Urinary bladder (tissue), 4 donors: ENCODE results near the gene LIFR. TPM values are rescaled to one million over a fixed set of nuclear protein-coding genes. Genes with fewer than 3 reads are reported as not detected.

Source experiments
- DNase-seq: peaks from one replicate; pipeline ENCODE4 v3.0.0-alpha.2; 2015; ENCODE audit errors: extremely low spot score
- H3K27ac ChIP-seq: one replicate; pipeline ENCODE4 v1.5.1; 2013; ENCODE audit warnings: low read depth, mild to moderate bottlenecking, moderate library complexity
- H3K36me3 ChIP-seq: one replicate; pipeline ENCODE4 v1.6.1; 2013; ENCODE audit warnings: mild to moderate bottlenecking, moderate library complexity; ENCODE audit not compliant: insufficient read depth
- H3K4me1 ChIP-seq: one replicate; pipeline ENCODE4 v1.6.1; 2013; ENCODE audit warnings: mild to moderate bottlenecking, moderate library complexity; ENCODE audit not compliant: insufficient read depth
- H3K4me3 ChIP-seq: one replicate; pipeline ENCODE4 v1.5.1; 2013; ENCODE audit warnings: low read depth, low read length
- WGBS: extraction: QIAGEN DNeasy Blood & Tissue Kit; methylation state at CpG from one replicate; pipeline ENCODE4 v1.1.7; 2013; 5-methylcytosine and 5-hydroxymethylcytosine counted together
- polyA plus RNA-seq: library from polyadenylated mRNA; stranded (reverse); fragments of 200-250 nt; gene quantifications from one replicate; pipeline ENCODE4 v1.2.3, GENCODE V29; 2013
- total RNA-seq: library from RNA; depleted of rRNA; stranded (reverse); fragments of >200 nt; gene quantifications from one replicate; pipeline ENCODE4 v1.2.3, GENCODE V29; 2014
- donor health status: healthy with polysubstance abuse.
- donor health status: healthy.

LIFR gene
- total and polyA plus RNA-seq, 2 donors, result 25.7 to 190 TPM

DNA sequence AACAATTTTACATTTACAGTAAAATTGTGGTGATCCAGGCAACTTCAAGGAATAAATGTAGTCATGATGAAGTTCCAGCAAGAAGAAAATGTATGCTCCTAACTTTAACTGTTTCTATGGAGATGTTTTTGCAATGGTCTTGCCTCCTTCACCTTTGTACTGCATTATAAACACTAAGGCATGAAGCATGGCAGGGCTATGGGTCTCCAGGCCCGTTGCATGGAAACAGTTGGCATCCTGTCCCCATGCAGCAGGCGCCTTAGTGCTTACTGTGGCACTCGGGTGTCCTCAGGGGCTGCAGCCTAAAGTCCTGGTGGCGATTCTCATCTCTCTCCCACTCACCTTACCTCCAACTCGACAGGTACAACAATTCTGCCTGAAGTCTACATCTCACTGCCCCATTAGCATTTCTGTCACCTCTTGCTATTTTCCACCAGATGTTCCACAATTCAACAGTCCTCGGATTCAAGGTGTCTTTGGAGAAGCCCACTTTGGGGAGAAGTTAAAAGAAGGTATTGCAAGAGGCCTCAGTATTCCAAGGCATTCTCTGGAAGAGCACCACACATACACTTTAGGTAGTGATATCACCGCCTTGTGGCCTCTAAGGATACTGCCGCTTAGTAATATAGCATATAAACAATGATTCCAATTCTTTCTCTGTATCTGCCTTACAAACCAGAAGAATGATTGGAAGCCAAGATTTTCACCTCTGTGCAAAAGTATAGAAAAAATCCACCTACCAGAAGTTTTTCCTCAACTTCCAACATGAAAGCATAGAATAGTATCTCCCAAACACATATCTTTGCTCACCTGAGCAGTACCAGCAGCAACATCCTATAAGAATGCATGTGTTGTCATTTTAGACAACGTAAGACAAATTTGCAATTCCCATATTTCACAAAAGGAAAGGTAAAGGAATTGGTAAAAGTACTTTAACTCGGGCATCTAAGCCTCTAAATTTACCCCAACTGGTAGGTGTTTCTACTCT is 5.1 kb downstream of the LIFR start:
- DNase-seq, result no peak
- Histone ChIP-seq H3K27ac (no peak overlapping the region), H3K4me1 (no peaks in the 10 kb centered on the region), H3K4me3 (no peak overlapping the region), H3K36me3 (no peaks in the 10 kb centered on the region)
- WGBS, result 71% methylated on average over 10 of the region's 10 CpGs

DNA sequence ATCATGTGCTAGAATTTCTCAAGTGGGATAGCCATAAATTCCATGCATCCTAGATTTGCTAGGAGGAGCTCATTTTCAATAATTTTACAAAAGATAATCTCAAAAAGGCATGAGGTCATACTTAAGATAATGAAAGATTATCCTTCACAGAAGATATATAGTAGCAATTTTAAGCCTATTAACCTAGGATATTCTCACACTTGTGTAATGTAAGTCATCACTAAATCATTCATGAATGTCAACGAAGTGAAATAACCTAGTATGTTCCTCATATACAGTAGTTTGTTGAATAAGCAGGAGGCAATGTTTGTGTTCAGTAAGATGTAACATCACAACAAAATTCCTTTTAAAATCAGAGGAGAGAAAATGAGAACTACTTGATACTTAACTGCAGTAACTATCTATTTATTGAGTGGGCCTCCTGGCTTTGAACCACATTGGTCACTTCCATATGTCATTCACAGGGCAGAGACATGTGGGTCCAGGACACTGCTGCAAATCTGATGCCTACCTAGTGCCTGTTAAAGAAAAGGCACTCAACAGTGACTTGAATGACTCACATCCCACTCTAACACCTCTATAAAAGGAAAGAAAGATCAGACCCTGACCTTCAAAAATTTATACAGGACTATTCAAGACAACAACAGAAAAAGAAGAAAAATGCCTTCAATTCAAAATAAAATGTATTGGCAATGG is 8.2 kb downstream of the LIFR start:
- Histone ChIP-seq H3K4me3 (no peak overlapping the region), H3K27ac (no peak overlapping the region), H3K4me1 (no peaks in the 10 kb centered on the region), H3K36me3 (no peaks in the 10 kb centered on the region)
- no peak for DNase-seq
- WGBS, result 41% methylated on average over 1 of the region's 1 CpG

DNA sequence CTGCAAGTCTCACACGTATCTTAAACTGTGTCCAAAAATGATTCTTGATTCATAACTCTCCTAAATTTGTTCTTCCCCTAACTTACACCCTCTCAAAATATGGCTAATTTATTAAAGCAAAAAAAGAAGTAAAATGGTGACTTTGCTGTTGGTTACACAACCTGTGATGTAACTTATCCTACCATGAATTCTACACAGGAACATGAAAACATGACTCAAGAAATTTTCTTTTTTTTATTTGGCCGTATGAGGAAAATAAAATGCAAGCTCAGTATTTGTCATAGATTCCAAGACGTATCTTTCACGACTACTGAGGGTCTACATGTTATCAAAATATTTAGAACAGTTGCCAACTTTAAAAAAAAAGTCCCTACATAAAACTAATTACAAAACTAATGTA is 9.2 kb downstream of the LIFR start:
- no peak overlapping the region for H3K27ac ChIP-seq
- no peak overlapping the region for H3K4me3 ChIP-seq
- WGBS, result 65% methylated on average over 4 of the region's 4 CpGs
- no peaks in the 10 kb centered on the region for H3K36me3 ChIP-seq
- no peaks in the 10 kb centered on the region for H3K4me1 ChIP-seq
- no peak for DNase-seq

DNA sequence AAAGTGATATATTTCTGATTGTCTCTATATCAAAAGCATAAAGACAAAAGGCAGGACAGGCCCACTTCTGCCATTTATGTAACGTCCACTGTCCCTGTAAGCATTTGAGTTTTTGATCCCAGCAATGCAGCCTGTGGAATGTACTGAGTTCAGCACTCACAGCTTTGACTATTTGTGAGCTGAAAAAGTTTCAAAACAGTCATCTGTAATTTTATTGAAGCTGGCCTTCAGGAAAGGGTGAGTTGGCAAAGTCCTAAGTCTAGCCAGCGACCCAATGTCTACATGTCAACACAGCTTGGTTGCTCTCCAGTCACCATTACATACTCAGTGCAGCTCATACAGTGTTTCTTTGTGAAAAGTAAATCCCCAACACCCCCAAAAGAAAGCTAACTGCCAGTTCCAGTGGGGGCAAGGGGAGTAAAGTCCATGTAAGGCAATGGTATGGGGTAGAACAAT is 9.7 kb downstream of the LIFR start:
- no peak for DNase-seq
- H3K36me3 ChIP-seq, result no peaks in the 10 kb centered on the region
- H3K4me3 ChIP-seq, result no peak overlapping the region
- WGBS, result 52% methylated on average over 2 of the region's 2 CpGs
- H3K4me1 ChIP-seq, result no peaks in the 10 kb centered on the region
- no peak overlapping the region for H3K27ac ChIP-seq

DNA sequence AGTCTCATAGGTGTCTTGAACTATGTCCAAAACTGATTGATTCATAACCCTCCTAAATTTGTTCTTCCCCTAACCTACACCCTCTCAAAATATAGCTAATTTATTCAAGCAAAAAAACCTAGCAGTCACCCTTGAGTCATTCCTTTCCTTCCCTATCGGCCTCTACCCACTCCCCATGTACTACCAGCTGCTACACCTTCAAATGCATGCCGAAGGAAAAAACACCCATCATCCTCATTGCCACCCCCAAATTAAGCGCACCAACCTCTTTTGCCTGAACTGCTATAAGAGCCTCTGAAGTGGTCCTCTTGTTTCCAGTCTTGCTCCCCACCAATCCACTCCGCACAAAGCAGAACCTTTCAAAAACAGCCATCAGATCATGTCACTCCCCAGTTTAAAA is 12.6 kb downstream of the LIFR start:
- no peaks in the 10 kb centered on the region for H3K4me1 ChIP-seq

DNA sequence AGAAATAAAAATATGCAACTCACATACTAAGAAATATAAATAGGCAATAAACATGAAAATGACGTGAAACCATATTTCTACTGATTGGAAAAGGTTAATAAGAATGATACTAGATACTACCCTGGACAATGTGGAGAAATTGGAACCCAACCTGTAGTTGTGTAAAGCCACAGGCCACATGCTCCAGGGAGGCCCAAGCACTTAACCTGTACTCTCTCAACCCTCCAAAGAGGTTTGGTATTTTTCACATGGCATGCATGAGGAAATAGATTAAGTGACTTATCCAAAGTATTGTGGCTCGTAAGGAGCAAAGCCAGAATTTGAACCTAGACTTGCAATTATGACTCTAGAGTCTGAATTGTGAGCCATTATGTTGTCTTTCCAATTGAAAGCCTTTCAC is 13.4 kb downstream of the LIFR start:
- WGBS, result 77% methylated on average over 2 of the region's 2 CpGs
- H3K4me1 ChIP-seq, result no peaks in the 10 kb centered on the region
- DNase-seq, result no peak

More for the DNA sequence above, 12.6 kb downstream of the LIFR start:
- Histone ChIP-seq H3K4me3 (no peak overlapping the region), H3K27ac (no peak overlapping the region), H3K36me3 (no peaks in the 10 kb centered on the region)
- DNase-seq, result no peak
- WGBS, result 98% methylated on average over 4 of the region's 4 CpGs

DNA sequence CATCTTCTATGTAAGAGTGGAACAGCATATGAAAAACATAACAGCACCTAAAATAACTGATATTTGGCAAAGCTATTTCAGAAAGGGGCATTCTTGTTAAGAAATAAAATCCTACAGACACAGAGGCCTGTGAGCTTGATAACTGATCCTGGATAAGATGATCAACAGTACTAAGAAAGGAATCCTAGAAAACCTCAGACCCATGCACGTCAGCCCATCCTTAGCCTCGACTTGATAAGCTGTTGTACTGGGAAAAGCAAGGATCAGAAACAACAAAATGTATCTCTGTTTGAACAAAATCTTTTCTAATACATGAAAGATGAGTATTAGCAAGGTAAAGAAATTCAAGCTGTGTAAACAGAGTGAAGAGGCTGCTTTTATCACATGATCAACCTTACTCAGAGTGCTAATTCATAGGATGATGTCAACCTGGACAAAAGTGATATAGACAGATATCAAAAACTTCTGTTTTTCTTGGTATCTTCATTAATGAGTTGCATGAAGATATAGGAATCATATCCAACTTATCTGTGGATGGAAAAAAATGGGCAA is 15.2 kb downstream of the LIFR start:
- 63% methylated on average over 2 of the region's 2 CpGs for WGBS
- Histone ChIP-seq H3K4me1 (no peaks in the 10 kb centered on the region), H3K27ac (no peak overlapping the region), H3K36me3 (no peaks in the 10 kb centered on the region), H3K4me3 (no peak overlapping the region)
- DNase-seq, result no peak

More for the DNA sequence above, 13.4 kb downstream of the LIFR start:
- Histone ChIP-seq H3K4me3 (no peak overlapping the region), H3K36me3 (no peaks in the 10 kb centered on the region), H3K27ac (no peak overlapping the region)

DNA sequence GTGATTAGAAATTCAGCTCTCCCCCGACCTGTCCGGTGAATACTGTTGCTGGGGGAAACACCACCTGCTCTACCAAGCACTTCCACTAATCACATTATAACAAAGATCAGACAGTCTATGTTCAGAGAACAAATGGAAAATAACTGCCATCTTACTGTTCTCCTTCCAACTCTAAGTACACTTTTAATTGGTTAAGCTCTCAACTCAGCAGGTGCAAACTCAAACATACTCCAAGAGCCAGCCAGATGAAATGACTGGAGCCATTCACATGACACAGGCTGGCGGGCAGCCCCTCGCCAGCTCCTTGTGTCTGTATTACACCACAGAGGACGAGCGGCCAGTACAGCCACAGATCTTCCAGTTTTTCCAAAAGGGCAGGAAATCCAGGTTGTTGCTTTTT is 16.1 kb downstream of the LIFR start:
- H3K27ac ChIP-seq, result no peak overlapping the region
- no peaks in the 10 kb centered on the region for H3K36me3 ChIP-seq
- no peak for DNase-seq
- H3K4me3 ChIP-seq, result no peak overlapping the region
- WGBS, result 87% methylated on average over 6 of the region's 6 CpGs
- no peaks in the 10 kb centered on the region for H3K4me1 ChIP-seq

DNA sequence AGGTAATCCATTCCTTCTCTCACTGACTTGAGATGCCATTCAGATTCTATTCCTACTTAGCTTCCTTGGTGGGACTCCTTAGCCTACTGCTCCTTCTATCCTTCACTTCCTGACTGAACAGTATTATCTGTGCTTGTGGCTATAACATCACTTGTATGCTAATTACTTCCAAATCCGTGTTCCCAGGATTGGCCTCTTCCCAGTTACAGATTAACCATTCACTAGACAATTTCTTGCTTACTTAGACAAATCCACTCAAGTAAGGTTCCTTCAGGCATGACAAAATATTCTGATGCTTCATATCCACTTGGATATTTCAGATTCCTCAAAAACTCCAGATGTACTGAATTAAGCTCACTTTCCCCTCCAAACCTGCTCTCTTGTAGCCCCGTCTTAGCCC is 18.3 kb downstream of the LIFR start:
- no peaks in the 10 kb centered on the region for H3K4me1 ChIP-seq
- DNase-seq, result no peak
- WGBS, result 63% methylated on average over 2 of the region's 2 CpGs
- H3K36me3 ChIP-seq, result no peaks in the 10 kb centered on the region
- no peak overlapping the region for H3K4me3 ChIP-seq
- H3K27ac ChIP-seq, result no peak overlapping the region

DNA sequence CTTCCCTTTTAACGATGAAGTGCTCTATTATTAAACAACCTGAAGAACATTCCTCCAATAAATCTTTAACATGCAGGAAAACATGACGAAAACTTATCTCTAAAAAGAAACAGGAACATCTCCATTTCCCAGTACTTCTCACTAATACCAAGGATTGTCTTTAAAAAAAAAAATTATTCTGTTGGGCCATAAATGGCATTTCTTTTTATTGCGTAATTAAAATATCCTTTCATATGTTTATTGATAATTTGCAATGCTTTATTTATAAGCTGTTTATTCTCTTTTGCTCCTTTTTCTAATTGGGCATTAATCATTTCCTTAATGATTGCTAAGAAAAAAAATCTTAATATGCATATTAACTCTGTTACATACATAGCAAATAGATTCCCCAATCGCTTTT is 18.9 kb downstream of the LIFR start:
- no peaks in the 10 kb centered on the region for H3K36me3 ChIP-seq
- no peaks in the 10 kb centered on the region for H3K4me1 ChIP-seq
- H3K4me3 ChIP-seq, result no peak overlapping the region
- 62% methylated on average over 4 of the region's 4 CpGs for WGBS
- no peak overlapping the region for H3K27ac ChIP-seq
- DNase-seq, result no peak

DNA sequence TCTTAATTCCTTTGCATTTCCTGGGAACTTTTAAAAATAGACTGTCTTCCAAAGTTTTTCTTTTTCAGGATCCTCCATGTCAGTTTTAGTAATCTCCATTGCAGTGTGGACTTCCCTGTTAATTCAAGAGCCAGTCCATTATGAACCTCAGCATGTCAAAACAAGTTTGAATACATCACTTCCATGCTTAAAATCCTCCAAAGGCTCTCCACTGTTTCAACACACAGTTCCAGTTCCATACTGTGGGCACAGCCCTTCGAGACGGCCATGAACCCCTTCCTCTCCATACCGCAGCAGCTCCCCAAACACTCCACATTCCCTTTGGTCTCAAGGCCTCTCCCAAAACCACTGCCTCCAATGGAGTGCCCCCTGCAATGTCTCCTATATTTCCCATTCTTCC is 19.5 kb downstream of the LIFR start:
- H3K4me3 ChIP-seq, result no peak overlapping the region
- 87% methylated on average over 3 of the region's 3 CpGs for WGBS
- no peak for DNase-seq
- no peaks in the 10 kb centered on the region for H3K36me3 ChIP-seq
- H3K27ac ChIP-seq, result no peak overlapping the region
- no peaks in the 10 kb centered on the region for H3K4me1 ChIP-seq

DNA sequence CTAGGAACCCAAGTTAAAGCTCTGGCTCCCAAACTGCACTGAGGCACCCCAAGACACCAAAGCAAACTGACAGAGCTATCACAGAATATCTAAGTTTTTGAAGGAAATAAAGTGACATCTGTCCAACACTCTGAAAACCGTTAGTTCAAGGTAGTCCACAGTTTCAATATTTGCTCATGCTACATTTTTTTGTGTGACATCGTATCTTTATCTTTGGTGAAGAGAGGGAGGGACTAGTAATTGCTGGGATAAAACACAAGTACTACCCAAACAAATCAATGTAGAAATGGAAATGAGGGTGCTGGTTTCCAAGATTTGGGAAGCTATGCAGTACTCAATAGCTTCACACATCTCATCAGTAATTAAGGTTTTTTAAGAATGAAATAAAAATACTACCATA is 20.6 kb downstream of the LIFR start:
- 75% methylated on average over 2 of the region's 2 CpGs for WGBS
- Histone ChIP-seq H3K36me3 (no peaks in the 10 kb centered on the region), H3K27ac (no peak overlapping the region), H3K4me1 (no peaks in the 10 kb centered on the region), H3K4me3 (no peak overlapping the region)
- DNase-seq, result no peak

DNA sequence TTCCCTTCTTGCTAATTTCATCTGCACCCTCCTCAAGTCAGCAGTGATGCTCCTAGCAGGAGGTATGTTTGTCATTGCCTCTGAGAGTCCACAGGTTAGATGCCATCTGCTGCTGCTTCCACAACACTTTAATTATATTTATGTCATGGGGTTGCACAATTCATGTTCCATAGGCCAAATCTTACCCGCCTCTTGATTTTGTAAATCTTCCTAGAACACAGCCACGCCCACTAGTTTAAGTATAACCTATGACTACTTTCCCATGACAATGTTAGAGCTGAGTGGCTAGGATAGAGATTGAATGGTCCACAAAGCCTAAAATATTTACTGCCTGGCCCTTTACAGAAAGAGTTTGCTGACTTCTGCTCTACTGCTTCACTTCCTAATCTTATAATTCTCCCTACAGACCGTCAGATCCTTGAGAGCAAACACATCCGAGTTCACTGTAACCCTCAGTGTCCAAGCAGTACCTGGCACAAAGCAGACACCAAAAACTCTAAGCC is 21.1 kb downstream of the LIFR start:
- H3K4me3 ChIP-seq, result no peak overlapping the region
- 59% methylated on average over 4 of the region's 4 CpGs for WGBS
- H3K27ac ChIP-seq, result no peak overlapping the region
- DNase-seq, result no peak
- no peaks in the 10 kb centered on the region for H3K36me3 ChIP-seq
- no peaks in the 10 kb centered on the region for H3K4me1 ChIP-seq

DNA sequence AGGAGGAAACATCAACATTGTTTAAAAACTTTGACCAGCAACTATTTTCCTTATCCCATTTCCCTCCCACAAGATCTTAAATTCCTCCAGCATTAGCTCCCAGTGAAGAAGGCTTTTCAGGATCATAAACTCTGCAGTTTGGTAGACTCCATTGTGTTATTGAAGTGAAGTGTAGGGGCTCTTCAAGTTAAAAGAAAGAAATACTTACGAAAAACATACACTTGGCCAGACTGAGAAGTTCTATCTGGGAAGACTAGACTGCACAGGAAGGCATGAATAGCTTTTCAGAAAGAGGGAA is 22.3 kb downstream of the LIFR start:
- Histone ChIP-seq H3K27ac (no peak overlapping the region), H3K4me1 (no peaks in the 10 kb centered on the region), H3K36me3 (no peaks in the 10 kb centered on the region), H3K4me3 (no peak overlapping the region)
- DNase-seq, result no peak
- 69% methylated on average over 1 of the region's 1 CpG for WGBS
